Panc1 (cell line): ENCODE results near the gene PDK2. TPM values are rescaled to one million over a fixed set of nuclear protein-coding genes. Genes with fewer than 3 reads are reported as not detected.

Experiments used
- ATAC-seq: fragments of 200-7000 bp; cut with Tn5 transposase; 2 replicates; pipeline ENCODE4 v1.9.1; 2020; ENCODE audit warnings: mild to moderate bottlenecking, moderate library complexity
- BruUV-seq: library from RNA; stranded (reverse); fragments of 400-500 nt; replicated peaks from 2 replicates; lab custom pipeline; 2021; lab: Mats Ljungman, UMichigan
- CTCF ChIA-PET: fragments of 300-600 bp; sonication (Branson Sonifier 250); formaldehyde crosslinking; loops from one replicate; lab custom pipeline; 2022; ENCODE audit warnings: antibody characterized with exemption; lab: Charles Lee
- POLR2A ChIA-PET: fragments of 300-600 bp; sonication (Branson Sonifier 250); formaldehyde crosslinking; loops from one replicate; lab custom pipeline; 2022; ENCODE audit warnings: antibody characterized with exemption; lab: Charles Lee
- DNase-seq: peaks from one replicate; pipeline ENCODE4 v3.0.0-alpha.2; 2010; ENCODE audit warnings: low read depth, low spot score
- H3K27ac ChIP-seq: 2 replicates; pipeline ENCODE4 v1.5.1; 2011; ENCODE audit warnings: mild to moderate bottlenecking, low read length, inconsistent platforms
- H3K27me3 ChIP-seq: fragments of 200-500 bp; sonication (Bioruptor generic); 2 replicates; pipeline ENCODE4 v1.6.0; 2014; ENCODE audit warnings: low read length, inconsistent platforms; ENCODE audit not compliant: control insufficient read depth, insufficient read depth
- H3K36me3 ChIP-seq: fragments of 200-500 bp; sonication (Bioruptor generic); 2 replicates; pipeline ENCODE4 v1.5.1; 2014; ENCODE audit warnings: inconsistent platforms, mild to moderate bottlenecking, low read length, moderate library complexity; ENCODE audit not compliant: control insufficient read depth, insufficient read depth
- H3K4me1 ChIP-seq: 2 replicates; pipeline ENCODE4 v1.5.1; 2011; ENCODE audit warnings: inconsistent platforms, mild to moderate bottlenecking, low read length, moderate library complexity; ENCODE audit not compliant: control insufficient read depth, insufficient read depth
- H3K4me3 ChIP-seq, 2 experiments: 2 replicates each; pipeline ENCODE4 v1.5.1; 2011 to 2012; ENCODE audit warnings: low read depth in 2 of 2, low read length in 2 of 2, mild to moderate bottlenecking in 2 of 2, inconsistent platforms in 1 of 2, moderate library complexity in 1 of 2
- H3K9me3 ChIP-seq: fragments of 200-500 bp; sonication (Bioruptor generic); 2 replicates; pipeline ENCODE4 v1.5.1; 2014; ENCODE audit warnings: low read depth, mild to moderate bottlenecking, inconsistent platforms, low read length, moderate library complexity; ENCODE audit not compliant: control insufficient read depth, insufficient read depth
- CTCF ChIP-seq: fragments of 450-650 bp; IDR thresholded peaks from 2 replicates; pipeline ENCODE4 v1.5.1; 2017; ENCODE audit warnings: mild to moderate bottlenecking
- POLR2AphosphoS5 ChIP-seq: IDR thresholded peaks from 2 replicates; pipeline ENCODE4 v1.6.1; 2012; ENCODE audit warnings: mild to moderate bottlenecking, low read depth, low read length, moderate library complexity
- REST ChIP-seq, 2 experiments: IDR thresholded peaks; 2 replicates each; pipeline ENCODE4 v1.6.1; 2011 to 2012; ENCODE audit warnings: low read depth in 2 of 2, control low read depth in 1 of 2, low read length in 1 of 2, mild to moderate bottlenecking in 1 of 2, moderate library complexity in 1 of 2; ENCODE audit not compliant: insufficient read depth in 1 of 2
- SIN3A ChIP-seq: IDR thresholded peaks from 2 replicates; pipeline ENCODE4 v1.6.1; 2012; ENCODE audit warnings: low read depth, mild to moderate bottlenecking, low read length, moderate library complexity, borderline replicate concordance; ENCODE audit not compliant: insufficient read depth
- TCF7L2 ChIP-seq: IDR thresholded peaks from 2 replicates; pipeline ENCODE4 v1.6.1; 2011; ENCODE audit warnings: mild to moderate bottlenecking, low read depth, low read length, inconsistent platforms
- in situ Hi-C: cut with HindIII; loops from 2 replicates; pipeline ENCODE4 v1.10.0; 2016; ENCODE audit warnings: low sequenced_read_pairs, low pct_unique_long_range_greater_than_20kb
- intact Hi-C: fragments of 100-400 bp; cut with micrococcal nuclease; formaldehyde crosslinking; loops from one replicate; pipeline ENCODE4 v1.10.0; 2022; ENCODE audit not compliant: unreplicated experiment
- total RNA-seq: library from RNA; stranded (reverse); gene quantifications from one replicate; pipeline ENCODE4 v1.2.1, GENCODE V29; 2021; ENCODE audit not compliant: unreplicated experiment

The PDK2 gene
- total RNA-seq, 1 experiment from 2014 or later: 46.0 TPM

- POLR2A ChIA-PET: no interaction called here
Measured at GRCh38 chr17:50152736-50153135, 57.6 kb downstream of the PDK2 start.

More at GRCh38 chr17:50152736-50153135, 57.6 kb downstream of the PDK2 start:
- Histone ChIP-seq H3K27ac (peak overlapping the region; percentile 100), H3K4me1 (peaks cover 43% of the 10 kb centered on the region), H3K9me3 (no peaks in the 10 kb centered on the region), H3K4me3 (no peak overlapping the region; a peak in 1 of 4 replicates), H3K36me3 (peaks cover 15% of the 10 kb centered on the region; the same call in 1 of the 2 replicates), H3K27me3 (no peaks in the 10 kb centered on the region)
- intact Hi-C loops: no loop called here
- BruUV-seq: no TSS peak
- CTCF ChIA-PET: interaction anchor here (0.5 to 1.6 kb wide), 2 partner anchors 9 to 53 kb away, joined by 8 to 11 read pairs; no protein-coding TSS in a partner anchor
- TF ChIP-seq CTCF (no peak), POLR2AphosphoS5 (no peak), REST (IDR thresholded peaks at IDR 0.05; ENCODE audit: insufficient read depth in 1 of 2, low read depth in 2 of 2, low read length in 1 of 2) (no peak), TCF7L2 (no peak), SIN3A (no peak)
- DNase-seq: no peak
- in situ Hi-C loops: no loop called here
- ATAC-seq: no peak
